BE2C (cell line): Measurements from ENCODE around the gene GTSE1.

ENCODE experiments used
- DNase-seq: peaks from one replicate; pipeline ENCODE4 v3.0.0-alpha.2; 2020
- H3K27me3 ChIP-seq: fragments of 250-450 bp; sonication (Bioruptor Pico); 2 replicates; pipeline ENCODE4 v1.5.1; 2020; ENCODE audit warnings: mild to moderate bottlenecking
- H3K36me3 ChIP-seq: fragments of 250-450 bp; sonication (Bioruptor Pico); 2 replicates; pipeline ENCODE4 v1.5.1; 2020; ENCODE audit warnings: mild to moderate bottlenecking
- H3K4me1 ChIP-seq: fragments of 250-450 bp; sonication (Bioruptor Pico); 2 replicates; pipeline ENCODE4 v1.5.1; 2020
- H3K4me3 ChIP-seq: 2 replicates; pipeline ENCODE4 v1.5.1; 2011; ENCODE audit warnings: low read depth, low read length
- H3K9me3 ChIP-seq: fragments of 250-450 bp; sonication (Bioruptor Pico); 2 replicates; pipeline ENCODE4 v1.5.1; 2020
- TF ChIP-seq, protein P1 (sequence below): IDR thresholded peaks from 2 replicates; pipeline ENCODE4 v1.5.1; 2012; ENCODE audit warnings: mild to moderate bottlenecking, low read depth, low read length

The GTSE1 gene

DNA sequence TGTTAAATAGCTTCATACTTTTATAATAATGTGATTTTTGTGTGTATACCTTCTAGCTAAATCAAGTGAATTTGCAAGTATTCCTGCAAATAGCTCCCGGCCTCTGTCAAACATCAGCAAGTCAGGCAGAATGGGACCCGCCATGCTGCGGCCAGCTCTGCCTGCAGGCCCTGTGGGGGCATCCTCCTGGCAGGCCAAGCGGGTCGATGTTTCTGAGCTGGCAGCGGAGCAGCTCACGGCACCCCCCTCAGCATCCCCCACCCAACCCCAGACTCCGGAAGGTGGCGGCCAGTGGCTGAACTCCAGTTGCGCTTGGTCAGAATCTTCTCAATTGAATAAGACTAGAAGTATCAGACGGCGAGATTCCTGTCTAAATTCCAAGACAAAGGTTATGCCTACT, 19.3 kb downstream of the GTSE1 start:
- H3K9me3 ChIP-seq: no peaks in the 10 kb centered on the region
- H3K27me3 ChIP-seq: no peaks in the 10 kb centered on the region
- TF ChIP-seq, protein P1, sequence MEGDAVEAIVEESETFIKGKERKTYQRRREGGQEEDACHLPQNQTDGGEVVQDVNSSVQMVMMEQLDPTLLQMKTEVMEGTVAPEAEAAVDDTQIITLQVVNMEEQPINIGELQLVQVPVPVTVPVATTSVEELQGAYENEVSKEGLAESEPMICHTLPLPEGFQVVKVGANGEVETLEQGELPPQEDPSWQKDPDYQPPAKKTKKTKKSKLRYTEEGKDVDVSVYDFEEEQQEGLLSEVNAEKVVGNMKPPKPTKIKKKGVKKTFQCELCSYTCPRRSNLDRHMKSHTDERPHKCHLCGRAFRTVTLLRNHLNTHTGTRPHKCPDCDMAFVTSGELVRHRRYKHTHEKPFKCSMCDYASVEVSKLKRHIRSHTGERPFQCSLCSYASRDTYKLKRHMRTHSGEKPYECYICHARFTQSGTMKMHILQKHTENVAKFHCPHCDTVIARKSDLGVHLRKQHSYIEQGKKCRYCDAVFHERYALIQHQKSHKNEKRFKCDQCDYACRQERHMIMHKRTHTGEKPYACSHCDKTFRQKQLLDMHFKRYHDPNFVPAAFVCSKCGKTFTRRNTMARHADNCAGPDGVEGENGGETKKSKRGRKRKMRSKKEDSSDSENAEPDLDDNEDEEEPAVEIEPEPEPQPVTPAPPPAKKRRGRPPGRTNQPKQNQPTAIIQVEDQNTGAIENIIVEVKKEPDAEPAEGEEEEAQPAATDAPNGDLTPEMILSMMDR: no peak
- H3K36me3 ChIP-seq: peaks cover 79% of the 10 kb centered on the region
- no peak for DNase-seq
- no peak overlapping the region for H3K4me3 ChIP-seq
- H3K4me1 ChIP-seq: no peaks in the 10 kb centered on the region

DNA sequence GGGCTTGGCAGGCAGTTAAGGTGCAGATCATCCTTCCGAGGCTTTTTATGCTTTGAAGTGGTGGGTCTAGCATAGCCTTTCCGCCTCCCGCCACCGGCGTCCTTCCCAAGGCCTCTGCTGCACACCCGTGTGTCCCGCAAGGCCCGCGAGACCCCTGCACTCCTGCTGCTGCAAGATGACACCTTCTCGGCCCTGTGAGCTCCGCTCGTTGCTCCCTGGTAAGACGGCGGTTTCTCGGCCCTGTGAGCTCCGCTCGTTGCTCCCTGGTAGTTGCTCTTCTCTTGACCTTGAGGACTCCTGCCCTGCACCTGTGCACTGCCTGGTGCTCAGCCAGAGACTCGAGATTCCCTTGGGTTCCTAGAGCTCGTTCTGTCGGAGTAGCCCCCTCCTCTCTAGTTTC, 21.0 kb downstream of the GTSE1 start:
- TF ChIP-seq, protein P1: no peak
- peaks cover 80% of the 10 kb centered on the region for H3K36me3 ChIP-seq
- no peak overlapping the region for H3K4me3 ChIP-seq
- H3K4me1 ChIP-seq: no peaks in the 10 kb centered on the region
- no peaks in the 10 kb centered on the region for H3K27me3 ChIP-seq
- no peak for DNase-seq
- H3K9me3 ChIP-seq: no peaks in the 10 kb centered on the region

DNA sequence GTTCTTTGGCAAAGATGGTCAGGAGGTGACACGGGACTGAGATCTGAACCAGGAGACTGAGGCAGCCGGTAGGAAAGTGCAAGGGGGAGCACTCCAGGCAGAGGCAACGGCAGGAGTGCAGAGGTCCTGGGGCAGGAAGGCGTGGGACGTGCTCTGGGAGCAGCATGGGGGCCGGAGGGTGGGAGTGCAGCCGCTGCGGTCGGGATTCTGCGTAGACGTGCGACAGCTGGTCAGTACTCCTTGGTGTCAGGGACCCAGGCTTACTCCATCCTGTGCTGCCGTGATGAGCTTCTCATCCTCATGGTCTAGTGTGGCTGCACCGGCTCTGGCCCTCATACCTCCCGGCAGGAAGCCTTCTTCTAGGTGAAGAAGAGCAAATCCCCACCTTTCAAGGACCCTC, 21.9 kb downstream of the GTSE1 start:
- no peaks in the 10 kb centered on the region for H3K9me3 ChIP-seq

DNA sequence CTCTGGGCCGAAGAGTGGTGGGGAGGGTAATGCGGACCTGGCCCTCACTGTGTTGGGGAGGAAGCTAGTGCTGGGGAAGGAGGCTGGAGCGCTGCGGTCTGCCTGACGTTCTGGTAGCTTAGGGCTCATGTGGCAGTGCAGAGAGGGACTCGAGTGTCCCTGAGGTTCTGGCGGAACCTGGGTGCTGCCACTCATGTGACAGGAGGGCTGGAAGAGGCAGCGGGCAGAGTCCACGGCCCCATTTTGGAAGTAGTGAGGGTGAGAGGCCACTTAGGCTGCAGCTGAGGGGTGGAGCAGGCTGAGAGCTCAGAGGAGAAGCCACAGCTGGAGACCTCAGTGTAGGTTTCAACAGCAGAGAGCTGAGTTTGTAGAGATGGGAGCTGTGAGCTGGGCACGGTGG, 22.6 kb downstream of the GTSE1 start:
- H3K4me3 ChIP-seq: no peak overlapping the region
- no peak for DNase-seq
- no peaks in the 10 kb centered on the region for H3K27me3 ChIP-seq
- H3K36me3 ChIP-seq: peaks cover 86% of the 10 kb centered on the region
- H3K9me3 ChIP-seq: no peaks in the 10 kb centered on the region
- TF ChIP-seq, protein P1: no peak
- H3K4me1 ChIP-seq: no peaks in the 10 kb centered on the region

More for the DNA sequence above, 21.9 kb downstream of the GTSE1 start:
- peaks cover 85% of the 10 kb centered on the region for H3K36me3 ChIP-seq
- H3K4me3 ChIP-seq: no peak overlapping the region
- no peaks in the 10 kb centered on the region for H3K27me3 ChIP-seq
- TF ChIP-seq, protein P1: no peak
- no peaks in the 10 kb centered on the region for H3K4me1 ChIP-seq
- DNase-seq: no peak

DNA sequence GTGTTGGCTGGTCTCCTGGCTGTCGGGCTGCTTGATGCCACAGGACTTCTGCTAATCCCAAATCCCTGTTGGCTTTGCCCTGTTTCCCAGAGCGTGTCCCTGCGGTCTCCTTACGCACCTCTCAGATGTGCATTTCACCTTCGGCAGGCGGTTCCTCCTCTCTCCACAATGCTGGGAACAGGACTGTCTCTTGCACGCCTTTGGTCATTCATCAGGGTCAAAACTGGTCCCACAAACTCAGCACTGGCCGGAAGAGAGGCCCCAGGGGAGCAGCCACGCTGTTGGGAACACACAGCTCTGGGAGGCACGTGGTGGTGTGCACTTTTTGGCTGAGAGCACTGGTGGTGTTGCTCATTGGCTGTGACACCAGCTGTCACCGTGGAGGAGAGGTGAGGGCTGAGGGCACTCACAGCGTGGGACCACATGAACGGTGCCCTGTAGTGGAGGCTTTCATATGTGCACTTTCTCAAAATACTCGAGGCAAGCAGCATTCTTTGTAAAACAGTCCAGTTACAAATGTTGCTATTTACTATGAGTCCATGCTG, 23.6 kb downstream of the GTSE1 start:
- Histone ChIP-seq H3K36me3 (peaks cover 85% of the 10 kb centered on the region), H3K4me1 (no peaks in the 10 kb centered on the region)
- TF ChIP-seq, protein P1: no peak

DNA sequence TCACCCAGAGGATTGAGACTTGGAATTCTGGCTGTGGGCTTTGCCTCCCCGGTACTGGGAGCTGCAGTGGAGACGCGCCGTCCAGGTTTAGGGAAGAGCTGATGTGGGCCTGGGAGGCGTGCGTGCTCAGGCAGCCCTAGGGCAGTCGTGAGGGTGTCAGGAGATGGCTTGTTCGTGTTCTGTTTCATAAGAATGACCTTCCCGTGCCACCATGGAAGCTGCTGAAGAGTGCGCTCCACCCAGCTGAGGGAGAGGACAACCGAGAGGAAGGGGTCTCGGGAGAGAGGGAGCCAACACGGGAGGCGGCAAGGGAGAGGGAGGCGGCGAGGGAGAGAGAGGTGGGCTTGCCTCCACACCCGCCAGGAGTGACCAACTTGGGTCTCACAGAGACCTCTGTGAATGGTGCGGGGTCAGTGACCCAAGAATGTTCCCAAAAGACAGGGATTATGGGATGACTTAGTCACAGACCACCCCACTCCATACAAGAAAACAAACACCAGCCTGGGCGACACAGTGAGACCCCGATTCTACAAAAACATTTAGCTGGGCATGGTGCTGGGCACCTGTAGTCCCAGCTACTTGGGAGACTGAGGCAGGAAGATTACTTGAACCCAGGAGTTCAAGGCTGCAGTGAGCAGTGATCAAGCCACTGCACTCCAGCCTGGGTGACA, 24.2 kb downstream of the GTSE1 start:
- H3K4me3 ChIP-seq: no peak overlapping the region
- no peaks in the 10 kb centered on the region for H3K27me3 ChIP-seq
- TF ChIP-seq, protein P1: no peak
- H3K9me3 ChIP-seq: no peaks in the 10 kb centered on the region
- no peak for DNase-seq
- peaks cover 85% of the 10 kb centered on the region for H3K36me3 ChIP-seq
- H3K4me1 ChIP-seq: no peaks in the 10 kb centered on the region

More for the DNA sequence above, 23.6 kb downstream of the GTSE1 start:
- DNase-seq: no peak
- no peaks in the 10 kb centered on the region for H3K9me3 ChIP-seq
- H3K27me3 ChIP-seq: no peaks in the 10 kb centered on the region
- no peak overlapping the region for H3K4me3 ChIP-seq
